ENCODE measurements around the gene PLK5.
A peak's percentile ranks its signal among the peaks of the same experiment; 100 is the strongest.
"Not testable (repeated sequence)": the region's sequence is repeated elsewhere in the genome, so short reads cannot be mapped to it uniquely, and the experiment has no call there.

PLK5 gene

GRCh38 chr19:1491114-1491848 lies 32.6 kb upstream of the PLK5 start, which contains the start of gene REEP6:
TSS of gene REEP6 (plus strand) at chr19:1491181. CDS start at chr19:1491270, 89 bp downstream.
- no peak for DNase-seq

GRCh38 chr19:1491849-1492170 lies 32.1 kb upstream of the PLK5 start:
- DNase-seq = no peak

- no peak for DNase-seq
Observed at GRCh38 chr19:1492474-1493006, 31.3 kb upstream of the PLK5 start.

GRCh38 chr19:1494115-1494815 lies 29.6 kb upstream of the PLK5 start:
- DNase-seq = no peak

- no peak for DNase-seq
Observed at GRCh38 chr19:1495051-1495798, 28.7 kb upstream of the PLK5 start.

- DNase-seq = no peak
Observed at GRCh38 chr19:1495799-1496713, 27.8 kb upstream of the PLK5 start.

- DNase-seq = no peak
Observed at GRCh38 chr19:1496714-1497577, 26.9 kb upstream of the PLK5 start.

GRCh38 chr19:1497578-1498235 lies 26.2 kb upstream of the PLK5 start:
- no peak for DNase-seq

GRCh38 chr19:1499231-1499630 lies 24.6 kb upstream of the PLK5 start:
- DNase-seq = not testable (repeated sequence)

- DNase-seq = no peak
Observed at GRCh38 chr19:1501200-1501595, 22.7 kb upstream of the PLK5 start.

GRCh38 chr19:1502433-1503088 lies 21.3 kb upstream of the PLK5 start:
- no peak for DNase-seq

- DNase-seq = peak; percentile 66
Observed at GRCh38 chr19:1503089-1503924, 20.6 kb upstream of the PLK5 start.

- no peak for DNase-seq
Observed at GRCh38 chr19:1503925-1504773, 19.7 kb upstream of the PLK5 start.

GRCh38 chr19:1505012-1505411 lies 18.9 kb upstream of the PLK5 start:
- DNase-seq = no peak

- DNase-seq = no peak
Observed at GRCh38 chr19:1505991-1506881, 17.6 kb upstream of the PLK5 start.

- no peak for DNase-seq
Observed at GRCh38 chr19:1507192-1507660, 16.7 kb upstream of the PLK5 start.
